IMR-90 (cell line): ENCODE measurements around the gene MGAT3.

Experiments
- CEBPB ChIP-seq: IDR thresholded peaks from 2 replicates; pipeline ENCODE4 v1.6.1; 2012; ENCODE audit warnings: low read depth, low read length, improper control_type of control experiment
- CHD1 ChIP-seq: IDR thresholded peaks from 2 replicates; pipeline ENCODE4 v1.6.1; 2012; ENCODE audit warnings: low read depth, low read length, improper control_type of control experiment
- CTCF ChIP-seq: conservative IDR thresholded peaks from 2 replicates; pipeline ENCODE4 v1.5.1; 2012; ENCODE audit warnings: mild to moderate bottlenecking, low read depth, low read length, improper control_type of control experiment
- FOS ChIP-seq: fragments of 150-350 bp; IDR thresholded peaks from 2 replicates; pipeline ENCODE4 v1.6.1; 2016; ENCODE audit warnings: low read depth, low read length
- MAFK ChIP-seq: IDR thresholded peaks from 2 replicates; pipeline ENCODE4 v1.6.1; 2012; ENCODE audit warnings: low read depth, low read length, improper control_type of control experiment
- MAZ ChIP-seq: IDR thresholded peaks from 2 replicates; pipeline ENCODE4 v1.6.1; 2012; ENCODE audit warnings: low read depth, mild to moderate bottlenecking, low read length, improper control_type of control experiment, moderate library complexity, borderline replicate concordance
- MXI1 ChIP-seq: IDR thresholded peaks from 2 replicates; pipeline ENCODE4 v1.6.1; 2012; ENCODE audit warnings: low read depth, mild to moderate bottlenecking, low read length, moderate library complexity, borderline replicate concordance
- NFE2L2 ChIP-seq: fragments of 150-350 bp; IDR thresholded peaks from 2 replicates; pipeline ENCODE4 v1.6.1; 2016; ENCODE audit warnings: low read depth, mild to moderate bottlenecking, low read length
- POLR2A ChIP-seq: IDR thresholded peaks from 2 replicates; pipeline ENCODE4 v1.6.1; 2012; ENCODE audit warnings: mild to moderate bottlenecking, low read depth, low read length
- RAD21 ChIP-seq: IDR thresholded peaks from 2 replicates; pipeline ENCODE4 v1.6.1; 2012; ENCODE audit warnings: low read length, improper control_type of control experiment
- RCOR1 ChIP-seq: IDR thresholded peaks from 2 replicates; pipeline ENCODE4 v1.6.1; 2012; ENCODE audit warnings: mild to moderate bottlenecking, low read length, improper control_type of control experiment; ENCODE audit not compliant: insufficient replicate concordance
- RFX5 ChIP-seq: IDR thresholded peaks from 2 replicates; pipeline ENCODE4 v1.8.0; 2012; ENCODE audit warnings: low read depth, mild to moderate bottlenecking, low read length, moderate library complexity

- TF ChIP-seq RAD21 (no peak), CHD1 (no peak), CTCF (no peak), FOS (no peak), POLR2A (no peak), RFX5 (no peak), RCOR1 (no peak), NFE2L2 (no peak), CEBPB (no peak), MXI1 (no peak), MAZ (no peak), MAFK (no peak)
Measured at GRCh38 chr22:39408807-39409206, 48.0 kb upstream of the MGAT3 start.
